GM12878 (cell line): Measurements from ENCODE around the gene NHERF2. TPM values are rescaled to one million over a fixed set of nuclear protein-coding genes. Genes with fewer than 3 reads are reported as not detected.

Experiments
- BCL11A ChIP-seq: IDR thresholded peaks from 2 replicates; pipeline ENCODE4 v1.6.1; 2011; ENCODE audit warnings: low read depth, low read length
- CTCF ChIP-seq, 3 experiments: IDR thresholded peaks in 2 of 3; conservative IDR thresholded peaks in 1 of 3; 2 replicates each; pipeline ENCODE4 v1.5.1; 2011; ENCODE audit warnings: low read depth in 3 of 3, low read length in 3 of 3, mild to moderate bottlenecking in 3 of 3, control low read depth in 2 of 3, moderate library complexity in 2 of 3, inconsistent platforms in 1 of 3, mixed read lengths in 1 of 3; ENCODE audit not compliant: control insufficient read depth in 2 of 3, insufficient read depth in 1 of 3; ENCODE audit errors: extremely low read depth in 1 of 3
- E2F8 ChIP-seq: fragments of 450-650 bp; IDR thresholded peaks from 2 replicates; pipeline ENCODE4 v1.6.1; 2018; ENCODE audit warnings: mild to moderate bottlenecking, low read depth, moderate library complexity; ENCODE audit not compliant: partially characterized antibody
- ELK1 ChIP-seq: IDR thresholded peaks from 2 replicates; pipeline ENCODE4 v1.6.1; 2012; ENCODE audit warnings: low read depth, low read length, improper control_type of control experiment
- ETV6 ChIP-seq, 2 experiments: fragments of 450-650 bp in 1 of 2; IDR thresholded peaks in 1 of 2; conservative IDR thresholded peaks in 1 of 2; 2 replicates each; pipeline ENCODE4 v1.6.1; 2014; ENCODE audit warnings: antibody characterized with exemption in 1 of 2, borderline replicate concordance in 1 of 2, low read depth in 1 of 2, mild to moderate bottlenecking in 1 of 2, moderate library complexity in 1 of 2
- MLLT1 ChIP-seq: fragments of 450-650 bp; IDR thresholded peaks from 2 replicates; pipeline ENCODE4 v1.6.1; 2016; ENCODE audit warnings: mild to moderate bottlenecking
- NBN ChIP-seq: fragments of 450-650 bp; IDR thresholded peaks from 2 replicates; pipeline ENCODE4 v1.6.1; 2016
- PKNOX1 ChIP-seq: fragments of 450-650 bp; IDR thresholded peaks from 2 replicates; pipeline ENCODE4 v1.6.1; 2016; ENCODE audit warnings: mild to moderate bottlenecking
- POU2F2 ChIP-seq: IDR thresholded peaks from 3 replicates; pipeline ENCODE4 v1.6.1; 2011; ENCODE audit warnings: low read depth, mild to moderate bottlenecking, low read length, borderline replicate concordance
- RELB ChIP-seq: fragments of 450-650 bp; IDR thresholded peaks from 2 replicates; pipeline ENCODE4 v1.6.1; 2017; ENCODE audit warnings: low read depth, mild to moderate bottlenecking, moderate library complexity
- SIN3A ChIP-seq: IDR thresholded peaks from 2 replicates; pipeline ENCODE4 v1.6.1; 2012; ENCODE audit warnings: low read depth, low read length, improper control_type of control experiment
- SPI1 ChIP-seq: IDR thresholded peaks from 2 replicates; pipeline ENCODE4 v1.6.1; 2011; ENCODE audit warnings: low read depth, mild to moderate bottlenecking, low read length, moderate library complexity, borderline replicate concordance; ENCODE audit not compliant: insufficient read depth
- USF1 ChIP-seq: IDR thresholded peaks from 2 replicates; pipeline ENCODE4 v1.6.1; 2011; ENCODE audit warnings: borderline replicate concordance, low read depth, mild to moderate bottlenecking, moderate library complexity, mixed read lengths, low read length; ENCODE audit not compliant: insufficient read depth; ENCODE audit errors: extremely low read length
- ZBTB33 ChIP-seq: fragments of 450-650 bp; IDR thresholded peaks from 2 replicates; pipeline ENCODE4 v1.6.1; 2017; ENCODE audit warnings: mild to moderate bottlenecking
- ZNF217 ChIP-seq: fragments of 450-650 bp; IDR thresholded peaks from 2 replicates; pipeline ENCODE4 v1.6.1; 2017; ENCODE audit warnings: antibody characterized with exemption, mild to moderate bottlenecking
- polyA plus RNA-seq, 11 experiments: library from polyadenylated mRNA; depleted of rRNA in 4 of 11; unstranded in 6 of 11; stranded (reverse) in 5 of 11; fragments of >200 nt; fragmentation: Nextera tagmentation in 4 of 11; fragmentation: Illumina TruSeq in 1 of 11; extraction: Ambion mirVana in 4 of 11; extraction: Trizol in 1 of 11; gene quantifications; 1 replicate in 1 of 11; 2 replicates in 10 of 11; pipeline versions ENCODE4 v1.2.1 to v1.2.3, GENCODE V29; 2011 to 2016; ENCODE audit warnings: inconsistent platforms in 2 of 11, missing spikeins in 2 of 11, low read depth in 1 of 11
- total RNA-seq, 4 experiments: library from RNA; depleted of rRNA in 3 of 4; stranded (reverse); fragments of >200 nt in 3 of 4; fragmentation: Illumina TruSeq in 1 of 4; extraction: Trizol in 1 of 4; gene quantifications; 2 replicates each; pipeline versions ENCODE4 v1.2.1 to v1.2.3, GENCODE V29; 2013 to 2021

Gene NHERF2
- total and polyA plus RNA-seq, 10 of the 15 experiments (the other 5 are each of a cell fraction or from before 2014, with no cell fraction given): 0.05 to 0.31 (median 0.08) TPM; not detected in 4

GRCh38 chr16:1991135-1991551 is 35.6 kb upstream of the NHERF2 start (continued):
- no peak for TF ChIP-seq E2F8
- peak; percentile 15; the same call in 1 of the 2 replicates for TF ChIP-seq NBN
- TF ChIP-seq MLLT1: 0 out of 2 replicates have a peak, but pooled peaks have one; percentile 18
- TF ChIP-seq SIN3A: peak; percentile 41; the same call in 1 of the 2 replicates
- no peak for TF ChIP-seq CTCF (IDR thresholded peaks at IDR 0.05 in 2 of 3, conservative IDR thresholded peaks at IDR 0.05 in 1 of 3; ENCODE audit: control insufficient read depth in 2 of 3, extremely low read depth in 1 of 3, insufficient read depth in 1 of 3, low read depth in 3 of 3, low read length in 3 of 3)
- TF ChIP-seq ELK1: no peak
- TF ChIP-seq ZBTB33: no peak
- TF ChIP-seq ETV6 (conservative IDR thresholded peaks at IDR 0.05 in 1 of 2, IDR thresholded peaks at IDR 0.05 in 1 of 2; ENCODE audit: borderline replicate concordance in 1 of 2, low read depth in 1 of 2): peak in 1 of 2 experiments; percentile 80; a peak in 1 of 4 replicates
- TF ChIP-seq PKNOX1: peak; percentile 82
- peak; percentile 92; the same call in 2 of the 3 replicates for TF ChIP-seq POU2F2
- TF ChIP-seq BCL11A: no peak
- TF ChIP-seq ZNF217: no peak
- TF ChIP-seq RELB: 0 out of 2 replicates have a peak, but pooled peaks have one; percentile 0
- TF ChIP-seq USF1: peak; percentile 85
- TF ChIP-seq SPI1: no peak
